ENCODE data around the gene SNX9. TPM values are rescaled to one million over a fixed set of nuclear protein-coding genes. Genes with fewer than 3 reads are reported as not detected.

SNX9 gene
- total and polyA plus RNA-seq, 2 of the 4 experiments (the other 2 are of a cell fraction), result 35.3 to 41.2 TPM

DNA sequence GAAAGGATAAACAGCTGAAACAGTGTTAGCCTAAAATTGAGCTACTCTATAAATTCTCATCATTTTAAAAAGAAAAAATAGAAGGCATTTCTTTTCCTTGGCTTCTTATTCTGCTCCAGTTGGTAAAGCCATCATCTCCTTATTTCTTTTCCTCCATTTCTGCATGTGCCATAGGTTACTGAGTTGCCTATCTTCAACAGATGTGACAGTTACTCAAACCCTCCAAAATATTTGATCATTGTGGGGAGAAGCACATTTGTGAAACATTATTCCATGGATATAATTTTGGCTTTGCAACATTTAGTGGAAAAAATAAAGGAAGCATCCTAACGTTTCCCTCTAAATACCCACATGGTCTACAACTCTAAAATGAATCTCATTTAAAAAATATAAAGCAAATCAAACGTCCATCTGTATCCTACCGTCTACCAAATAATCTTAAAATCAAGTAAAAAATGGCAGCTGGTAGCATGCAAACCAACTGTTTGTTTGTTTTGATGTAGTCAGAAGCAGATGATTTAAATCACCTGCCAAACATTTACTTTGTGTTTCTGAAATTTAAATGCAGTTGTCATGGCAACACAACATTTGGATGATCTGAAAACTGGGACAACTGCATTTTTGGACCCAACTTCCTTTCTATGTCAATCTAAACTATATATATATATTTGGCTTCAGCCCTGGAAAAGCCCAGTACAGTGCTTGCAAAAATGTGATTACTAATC is 16.8 kb upstream of the SNX9 start:
- Histone ChIP-seq H3K36me3 (ENCODE audit: control insufficient read depth, insufficient read depth, low read length) (no peaks in the 10 kb centered on the region), H4K91ac (ENCODE audit: insufficient read depth, low read depth, low read length) (no peak overlapping the region), H4K5ac (ENCODE audit: low read depth, low read length) (no peak overlapping the region), H3K27me3 (ENCODE audit: control insufficient read depth, insufficient read depth, low read length) (no peaks in the 10 kb centered on the region), H2AK5ac (ENCODE audit: low read depth, low read length) (no peak overlapping the region), H3K27ac (ENCODE audit: insufficient read depth, low read length) (no peak overlapping the region), H3K14ac (replicated peaks; ENCODE audit: low read depth, low read length) (no peak overlapping the region), H3K9ac (ENCODE audit: low read depth, low read length) (no peak overlapping the region), H4K20me1 (ENCODE audit: insufficient read depth, low read length) (no peaks in the 10 kb centered on the region), H3K9me3 (ENCODE audit: control insufficient read depth, insufficient read depth, low read length) (0 out of 2 replicates have a peak, but pooled peaks cover 2% of the 10 kb centered on the region), H2BK120ac (ENCODE audit: low read depth, low read length) (no peak overlapping the region), H3K4me1 (ENCODE audit: control insufficient read depth, insufficient read depth, low read length) (peaks cover 2% of the 10 kb centered on the region; the same call in 1 of the 2 replicates), H2BK20ac (ENCODE audit: low read depth, low read length) (no peak overlapping the region), H4K8ac (ENCODE audit: low read depth in 2 of 2, low read length in 2 of 2) (no peak overlapping the region), H3K18ac (ENCODE audit: low read depth, low read length) (no peak overlapping the region), H3K56ac (ENCODE audit: extremely low read depth, insufficient read depth, low read length) (no peak overlapping the region), H3K79me1 (ENCODE audit: low read depth in 1 of 2, low read length in 2 of 2) (no peaks in the 10 kb centered on the region), H3K4ac (ENCODE audit: low read depth, low read length) (no peak overlapping the region), H3K9me1 (ENCODE audit: insufficient read depth, low read length) (no peaks in the 10 kb centered on the region), H2BK5ac (ENCODE audit: low read depth, low read length, poor library complexity, severe bottlenecking) (no peak overlapping the region), H3K4me3 (ENCODE audit: insufficient read depth, low read depth, low read length) (no peak overlapping the region), H3K23ac (ENCODE audit: low read depth, low read length) (no peak overlapping the region), H2AK9ac (replicated peaks; ENCODE audit: low read depth, low read length, poor library complexity) (no peak overlapping the region), H3K4me2 (ENCODE audit: low read depth, low read length) (no peak overlapping the region), H2BK15ac (ENCODE audit: low read depth, low read length) (no peak overlapping the region), H2AFZ (replicated peaks; ENCODE audit: low read length, poor library complexity) (no peak overlapping the region)
- in situ Hi-C loops (cut with MboI; ENCODE audit: low sequenced_read_pairs), result no loop called here
- TF ChIP-seq NFE2L2 (IDR thresholded peaks at IDR 0.05; ENCODE audit: low read depth, low read length) (no peak), MXI1 (IDR thresholded peaks at IDR 0.05; ENCODE audit: borderline replicate concordance, low read depth, low read length) (no peak), RAD21 (IDR thresholded peaks at IDR 0.05; ENCODE audit: low read length) (no peak), RCOR1 (IDR thresholded peaks at IDR 0.05; ENCODE audit: insufficient replicate concordance, low read length) (no peak), CEBPB (IDR thresholded peaks at IDR 0.05; ENCODE audit: low read depth, low read length) (no peak), FOS (IDR thresholded peaks at IDR 0.05; ENCODE audit: low read depth, low read length) (no peak), POLR2A (IDR thresholded peaks at IDR 0.05; ENCODE audit: low read depth, low read length) (no peak), MAFK (IDR thresholded peaks at IDR 0.05; ENCODE audit: low read depth, low read length) (no peak), MAZ (IDR thresholded peaks at IDR 0.05; ENCODE audit: borderline replicate concordance, low read depth, low read length) (no peak), SMC3 (IDR thresholded peaks at IDR 0.05; ENCODE audit: low read depth, low read length) (no peak), BHLHE40 (IDR thresholded peaks at IDR 0.05; ENCODE audit: low read depth, low read length) (no peak), RFX5 (IDR thresholded peaks at IDR 0.05; ENCODE audit: low read depth, low read length) (no peak), CHD1 (IDR thresholded peaks at IDR 0.05; ENCODE audit: low read depth, low read length) (no peak)
- TF ChIP-seq, protein P1, sequence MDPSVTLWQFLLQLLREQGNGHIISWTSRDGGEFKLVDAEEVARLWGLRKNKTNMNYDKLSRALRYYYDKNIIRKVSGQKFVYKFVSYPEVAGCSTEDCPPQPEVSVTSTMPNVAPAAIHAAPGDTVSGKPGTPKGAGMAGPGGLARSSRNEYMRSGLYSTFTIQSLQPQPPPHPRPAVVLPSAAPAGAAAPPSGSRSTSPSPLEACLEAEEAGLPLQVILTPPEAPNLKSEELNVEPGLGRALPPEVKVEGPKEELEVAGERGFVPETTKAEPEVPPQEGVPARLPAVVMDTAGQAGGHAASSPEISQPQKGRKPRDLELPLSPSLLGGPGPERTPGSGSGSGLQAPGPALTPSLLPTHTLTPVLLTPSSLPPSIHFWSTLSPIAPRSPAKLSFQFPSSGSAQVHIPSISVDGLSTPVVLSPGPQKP (IDR thresholded peaks at IDR 0.05; ENCODE audit: borderline replicate concordance, low read depth, low read length), result no peak
- TF ChIP-seq, protein P2, sequence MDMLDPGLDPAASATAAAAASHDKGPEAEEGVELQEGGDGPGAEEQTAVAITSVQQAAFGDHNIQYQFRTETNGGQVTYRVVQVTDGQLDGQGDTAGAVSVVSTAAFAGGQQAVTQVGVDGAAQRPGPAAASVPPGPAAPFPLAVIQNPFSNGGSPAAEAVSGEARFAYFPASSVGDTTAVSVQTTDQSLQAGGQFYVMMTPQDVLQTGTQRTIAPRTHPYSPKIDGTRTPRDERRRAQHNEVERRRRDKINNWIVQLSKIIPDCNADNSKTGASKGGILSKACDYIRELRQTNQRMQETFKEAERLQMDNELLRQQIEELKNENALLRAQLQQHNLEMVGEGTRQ (IDR thresholded peaks at IDR 0.05; ENCODE audit: low read depth, low read length), result no peak
- TF ChIP-seq, protein P3, sequence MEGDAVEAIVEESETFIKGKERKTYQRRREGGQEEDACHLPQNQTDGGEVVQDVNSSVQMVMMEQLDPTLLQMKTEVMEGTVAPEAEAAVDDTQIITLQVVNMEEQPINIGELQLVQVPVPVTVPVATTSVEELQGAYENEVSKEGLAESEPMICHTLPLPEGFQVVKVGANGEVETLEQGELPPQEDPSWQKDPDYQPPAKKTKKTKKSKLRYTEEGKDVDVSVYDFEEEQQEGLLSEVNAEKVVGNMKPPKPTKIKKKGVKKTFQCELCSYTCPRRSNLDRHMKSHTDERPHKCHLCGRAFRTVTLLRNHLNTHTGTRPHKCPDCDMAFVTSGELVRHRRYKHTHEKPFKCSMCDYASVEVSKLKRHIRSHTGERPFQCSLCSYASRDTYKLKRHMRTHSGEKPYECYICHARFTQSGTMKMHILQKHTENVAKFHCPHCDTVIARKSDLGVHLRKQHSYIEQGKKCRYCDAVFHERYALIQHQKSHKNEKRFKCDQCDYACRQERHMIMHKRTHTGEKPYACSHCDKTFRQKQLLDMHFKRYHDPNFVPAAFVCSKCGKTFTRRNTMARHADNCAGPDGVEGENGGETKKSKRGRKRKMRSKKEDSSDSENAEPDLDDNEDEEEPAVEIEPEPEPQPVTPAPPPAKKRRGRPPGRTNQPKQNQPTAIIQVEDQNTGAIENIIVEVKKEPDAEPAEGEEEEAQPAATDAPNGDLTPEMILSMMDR (conservative IDR thresholded peaks at IDR 0.05; ENCODE audit: low read depth, low read length), result no peak
- intact Hi-C loops (cut with micrococcal nuclease), result no loop called here
- ChIA-PET CTCF (interaction anchor here (0.5 kb wide), 1 partner anchor 68 kb away, joined by 3 read pairs; no protein-coding TSS in a partner anchor), POLR2A (ENCODE audit: unreplicated experiment) (no interaction called here)
- dilution Hi-C loops (cut with HindIII; ENCODE audit: low sequenced_read_pairs, unreplicated experiment), result no loop called here
- no CpG with 5 or more reads among the region's 3 CpGs for WGBS, 2 experiments (ENCODE audit: extremely low coverage in 2 of 2, insufficient read length in 1 of 2)
- no peak for ATAC-seq (ENCODE audit: low read depth)
- no TSS peak for BruUV-seq (replicated peaks)
- DNase-seq, result no peak

All from IMR-90 (cell line).